ENCODE results near the gene TSPY3.
"Not testable (repeated sequence)": the region's sequence is repeated elsewhere in the genome, so short reads cannot be mapped to it uniquely, and the experiment has no call there.

TSPY3 gene, protein sequence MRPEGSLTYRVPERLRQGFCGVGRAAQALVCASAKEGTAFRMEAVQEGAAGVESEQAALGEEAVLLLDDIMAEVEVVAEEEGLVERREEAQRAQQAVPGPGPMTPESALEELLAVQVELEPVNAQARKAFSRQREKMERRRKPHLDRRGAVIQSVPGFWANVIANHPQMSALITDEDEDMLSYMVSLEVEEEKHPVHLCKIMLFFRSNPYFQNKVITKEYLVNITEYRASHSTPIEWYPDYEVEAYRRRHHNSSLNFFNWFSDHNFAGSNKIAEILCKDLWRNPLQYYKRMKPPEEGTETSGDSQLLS

DNA sequence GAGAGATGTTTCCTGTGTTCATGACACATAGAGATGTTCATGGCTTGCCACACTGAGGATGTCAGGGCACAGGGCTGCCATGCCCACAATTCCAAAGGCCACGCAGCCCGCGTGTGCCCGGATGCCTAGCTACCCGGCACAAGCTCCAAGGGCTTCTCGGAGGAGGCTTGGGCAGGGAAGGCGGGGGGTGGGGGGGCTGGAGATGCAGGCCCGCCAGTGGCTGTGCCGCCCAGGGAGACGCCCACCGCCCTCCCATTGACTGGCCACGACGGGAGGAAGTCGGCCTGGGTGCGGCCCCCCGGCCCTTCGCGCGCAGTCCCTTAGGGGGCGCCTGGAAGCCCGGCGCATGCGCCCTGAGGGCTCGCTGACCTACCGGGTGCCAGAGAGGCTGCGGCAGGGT is at the start of gene TSPY3:
Gene TSPY3 (plus strand): TSS at position 301 of the 400 bp plus-strand sequence. CDS start 46 bp downstream, at position 347.
- not testable (repeated sequence) for DNase-seq

DNA sequence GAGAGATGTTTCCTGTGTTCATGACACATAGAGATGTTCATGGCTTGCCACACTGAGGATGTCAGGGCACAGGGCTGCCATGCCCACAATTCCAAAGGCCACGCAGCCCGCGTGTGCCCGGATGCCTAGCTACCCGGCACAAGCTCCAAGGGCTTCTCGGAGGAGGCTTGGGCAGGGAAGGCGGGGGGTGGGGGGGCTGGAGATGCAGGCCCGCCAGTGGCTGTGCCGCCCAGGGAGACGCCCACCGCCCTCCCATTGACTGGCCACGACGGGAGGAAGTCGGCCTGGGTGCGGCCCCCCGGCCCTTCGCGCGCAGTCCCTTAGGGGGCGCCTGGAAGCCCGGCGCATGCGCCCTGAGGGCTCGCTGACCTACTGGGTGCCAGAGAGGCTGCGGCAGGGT is 40.7 kb upstream of the TSPY3 start, which contains the start of gene TSPY8:
Gene TSPY8 (plus strand): TSS at position 301 of the 400 bp plus-strand sequence. CDS start 46 bp downstream, at position 347.
- DNase-seq = not testable (repeated sequence)

DNA sequence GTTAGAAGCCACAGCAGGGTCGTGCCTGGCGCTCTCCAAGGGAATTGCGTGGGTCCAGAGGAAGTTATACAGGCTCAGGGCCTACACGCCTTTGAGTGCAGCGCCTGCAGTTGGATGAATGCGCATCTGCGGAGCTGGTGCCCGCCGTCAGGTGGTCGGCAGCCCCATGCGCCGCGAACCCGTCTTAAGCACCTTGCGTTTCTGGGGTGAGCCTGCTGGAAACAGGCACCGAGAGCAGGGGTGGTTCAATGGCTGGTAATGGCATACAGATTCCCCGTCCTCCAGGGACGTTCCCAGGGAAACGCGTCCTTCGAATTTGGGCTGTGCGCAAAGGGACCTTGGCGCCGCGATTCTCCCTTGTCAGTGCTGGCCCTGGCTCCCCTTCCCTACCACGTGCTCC is 1.7 kb upstream of the TSPY3 start:
- not testable (repeated sequence) for DNase-seq

Measured in CD4-positive, alpha-beta T cell treated with Interleukin-17A for 4 hours (primary cell).